GM19452 (cell line): ENCODE data around the gene FSD1L.

ENCODE experiments used
- ATAC-seq: cut with Tn5 transposase; IDR thresholded peaks from one replicate; pipeline ENCODE4 v1.9.1; 2021; ENCODE audit not compliant: unreplicated experiment

The FSD1L gene

DNA sequence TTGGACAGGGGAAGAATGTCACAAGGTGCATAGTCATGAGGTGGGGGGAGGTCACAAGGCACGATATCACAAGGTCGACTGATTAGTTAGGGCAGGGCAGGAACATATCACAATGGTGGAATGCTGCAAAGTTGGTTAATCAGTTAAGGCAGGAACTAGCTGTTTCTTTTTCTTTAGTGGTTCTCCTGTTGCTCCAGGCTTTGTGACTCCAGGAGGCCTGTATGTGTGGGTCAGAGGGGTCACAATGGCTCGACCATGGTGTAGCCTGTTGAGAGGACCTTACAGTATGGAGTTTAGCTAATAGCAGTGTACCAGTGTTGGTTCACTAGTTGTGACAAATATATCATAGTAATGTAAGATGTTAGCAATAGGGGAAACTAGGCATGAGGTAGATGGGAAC lies 12.4 kb upstream of the FSD1L start:
- no peak for ATAC-seq

DNA sequence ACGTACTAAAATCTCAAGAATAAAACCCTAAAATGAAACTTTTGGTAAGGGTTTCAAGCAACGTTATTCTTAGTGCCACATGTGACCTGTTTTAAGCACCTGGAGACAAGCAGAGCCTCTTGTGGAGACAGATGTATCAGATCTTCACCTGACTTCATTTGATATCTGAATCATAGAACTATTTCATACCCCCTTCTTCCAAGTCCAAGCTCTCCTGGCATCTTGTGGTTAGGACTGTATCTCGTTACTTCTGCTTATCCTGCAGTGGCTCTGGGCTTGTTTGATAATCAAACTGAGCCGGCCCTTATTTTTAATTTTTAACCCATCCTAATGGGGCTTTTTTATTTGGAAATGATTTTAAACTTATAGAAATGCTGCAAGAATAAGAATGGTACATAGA lies 11.1 kb upstream of the FSD1L start:
- no peak for ATAC-seq

DNA sequence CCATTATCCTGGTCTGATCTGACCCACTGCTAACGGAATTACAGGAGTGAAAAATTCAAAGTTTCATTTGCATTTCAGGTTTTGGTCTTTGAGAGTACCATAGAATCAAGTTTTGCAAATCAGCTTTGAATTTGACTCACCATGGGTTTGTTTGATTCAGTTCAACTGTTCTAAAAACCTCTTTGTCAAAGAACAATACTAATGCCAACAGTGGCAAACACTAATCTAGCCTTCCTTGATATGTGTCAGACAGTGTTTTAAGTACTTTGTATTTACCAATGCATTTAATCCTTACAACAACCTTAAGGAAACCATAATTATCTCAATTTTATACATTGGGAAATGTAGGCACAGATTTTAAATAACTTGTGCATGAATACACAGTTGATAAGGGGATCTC lies 10.1 kb upstream of the FSD1L start:
- no peak for ATAC-seq

DNA sequence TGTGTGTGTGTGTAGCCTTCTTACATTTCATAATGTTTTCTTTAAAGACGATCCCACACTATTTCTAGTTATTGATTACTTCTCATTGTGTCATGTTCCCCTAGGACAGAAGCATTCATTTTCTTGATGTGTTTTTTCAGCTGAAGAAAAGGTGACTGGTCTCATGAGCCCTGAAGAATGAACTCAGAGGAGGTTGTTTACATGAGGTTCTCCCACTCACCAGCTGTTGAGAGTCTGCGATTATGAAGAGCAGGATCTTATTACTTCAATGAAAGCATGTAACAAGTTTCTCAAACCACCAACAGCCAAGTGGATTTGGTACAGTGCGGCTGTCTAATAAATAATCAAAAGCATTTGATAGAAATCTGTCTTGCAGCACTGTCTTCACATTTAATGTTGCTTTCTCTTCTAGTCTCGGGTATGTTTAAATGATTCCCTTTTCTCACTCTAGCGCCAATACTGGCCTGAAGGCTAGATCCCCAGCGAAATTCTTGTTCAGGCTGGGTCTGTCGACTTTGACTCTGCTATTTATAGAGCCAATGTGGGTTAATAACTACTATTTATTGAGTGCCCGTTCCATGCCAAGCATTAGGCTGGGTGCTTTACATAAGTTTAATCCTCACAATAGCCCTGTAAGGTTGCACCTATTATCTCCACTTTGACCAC lies 9.6 kb upstream of the FSD1L start:
- no peak for ATAC-seq

DNA sequence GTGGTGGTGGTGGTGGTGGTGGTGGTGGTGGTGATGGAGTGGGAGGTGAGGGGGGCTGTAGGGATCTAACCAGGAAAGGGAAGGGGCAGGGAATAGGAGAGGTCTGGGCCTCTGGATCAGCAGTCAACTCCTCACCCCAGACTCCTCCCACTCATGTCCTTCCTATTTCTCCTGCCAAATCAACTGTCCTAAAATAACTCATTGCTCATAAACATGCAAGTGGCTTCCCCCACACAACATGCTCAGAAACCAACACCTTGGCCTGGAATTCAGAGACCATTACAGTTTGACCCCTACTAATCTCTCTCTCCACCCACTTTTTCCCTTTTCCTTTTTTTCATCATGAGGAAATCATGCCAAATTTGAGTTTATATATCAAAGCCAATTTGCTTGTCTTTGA lies 8.4 kb upstream of the FSD1L start:
- ATAC-seq, result no peak

DNA sequence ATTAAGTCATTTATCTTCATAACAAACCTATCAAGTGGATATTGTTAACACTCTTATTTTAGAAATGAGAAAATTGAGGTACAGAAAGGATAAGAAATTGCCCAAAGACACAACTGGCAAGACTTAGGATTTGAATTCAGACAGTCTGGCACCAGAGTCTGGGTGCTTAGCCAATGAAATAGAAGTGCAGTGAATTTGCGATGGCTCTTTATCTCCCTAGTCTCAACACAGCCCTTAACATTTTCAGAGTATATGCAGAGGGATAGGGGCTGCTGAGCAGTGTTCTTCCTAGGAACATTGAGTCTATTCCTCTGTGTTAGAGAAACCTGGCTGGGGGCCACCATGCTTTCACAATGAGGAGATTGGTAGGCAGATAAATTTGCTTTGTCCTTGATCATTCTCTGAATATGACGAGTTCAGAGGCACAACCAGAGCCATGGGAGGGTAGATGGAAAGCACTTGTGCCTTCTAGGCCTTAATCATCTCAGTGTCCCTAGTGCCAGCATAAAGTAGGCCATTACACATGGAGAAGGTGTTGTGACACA lies 6.1 kb upstream of the FSD1L start:
- ATAC-seq, result no peak

DNA sequence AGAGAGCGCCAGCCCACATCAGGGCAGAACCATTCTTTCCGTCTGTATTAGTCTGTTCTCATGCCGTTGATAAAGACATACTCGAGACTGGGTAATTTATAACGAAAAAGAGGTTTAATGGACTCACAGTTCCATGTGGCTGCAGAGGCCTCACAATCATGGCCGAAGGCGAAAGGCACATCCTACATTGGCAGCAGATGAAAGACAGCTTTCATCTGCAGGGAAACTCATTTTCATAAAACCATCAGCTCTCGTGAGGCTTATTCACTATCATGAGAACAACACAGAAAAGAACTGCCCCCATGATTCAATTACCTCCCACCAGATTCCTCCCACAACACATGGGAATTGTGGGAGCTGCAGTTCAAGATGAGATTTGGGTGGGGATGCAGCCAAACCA lies 4.7 kb upstream of the FSD1L start:
- no peak for ATAC-seq

DNA sequence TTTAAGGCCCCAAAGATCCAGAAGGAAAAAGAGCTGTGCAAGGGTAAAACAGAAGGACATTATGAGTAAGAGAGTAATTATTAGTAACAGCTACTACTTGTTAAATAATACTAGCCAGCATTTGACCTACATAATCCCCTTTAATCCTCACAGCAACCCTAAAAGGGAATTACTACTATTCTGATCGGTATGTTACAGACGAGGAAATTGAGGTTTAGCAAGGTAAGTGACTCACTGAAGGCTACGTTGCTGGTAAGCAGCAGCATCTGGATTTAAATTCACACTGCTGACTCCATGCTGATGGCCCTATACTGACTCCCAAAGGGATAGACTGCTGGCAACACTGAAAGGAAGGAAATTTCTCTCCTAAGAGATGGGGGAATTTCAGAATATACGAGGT lies 3.7 kb upstream of the FSD1L start:
- ATAC-seq, result no peak

DNA sequence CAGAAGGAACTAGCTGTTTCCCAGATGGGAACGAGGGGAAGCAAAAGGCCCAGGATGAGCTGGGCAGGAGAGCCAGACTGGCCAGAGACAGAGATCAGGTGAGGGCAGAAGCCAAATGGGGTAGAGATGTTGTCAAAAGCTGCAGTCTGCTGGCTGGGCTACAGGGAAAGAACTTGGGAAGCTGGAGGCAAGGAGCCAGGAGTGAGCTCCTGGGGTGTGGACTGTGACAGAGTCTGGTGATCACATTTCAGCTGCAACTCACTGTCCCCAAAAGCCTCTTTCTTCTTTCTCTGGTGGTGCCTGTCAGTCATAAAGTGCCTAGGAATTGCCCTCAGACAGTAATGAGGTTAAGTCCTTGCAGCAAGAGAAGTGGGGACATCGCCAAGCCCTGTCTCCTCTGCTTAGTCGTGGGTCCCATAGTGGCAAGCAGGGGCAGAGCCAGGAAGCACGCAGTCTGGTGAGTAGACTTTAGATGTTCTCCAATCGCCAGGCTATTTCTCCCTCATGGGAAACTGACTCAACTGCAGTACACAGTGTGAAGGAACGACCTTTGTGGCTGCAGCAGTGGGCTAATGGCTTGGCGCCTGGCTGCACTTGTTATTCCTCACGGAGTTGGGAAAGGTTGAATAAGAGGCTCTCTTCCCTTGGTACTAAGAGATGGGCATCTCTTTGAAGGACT lies 2.5 kb upstream of the FSD1L start:
- no peak for ATAC-seq

DNA sequence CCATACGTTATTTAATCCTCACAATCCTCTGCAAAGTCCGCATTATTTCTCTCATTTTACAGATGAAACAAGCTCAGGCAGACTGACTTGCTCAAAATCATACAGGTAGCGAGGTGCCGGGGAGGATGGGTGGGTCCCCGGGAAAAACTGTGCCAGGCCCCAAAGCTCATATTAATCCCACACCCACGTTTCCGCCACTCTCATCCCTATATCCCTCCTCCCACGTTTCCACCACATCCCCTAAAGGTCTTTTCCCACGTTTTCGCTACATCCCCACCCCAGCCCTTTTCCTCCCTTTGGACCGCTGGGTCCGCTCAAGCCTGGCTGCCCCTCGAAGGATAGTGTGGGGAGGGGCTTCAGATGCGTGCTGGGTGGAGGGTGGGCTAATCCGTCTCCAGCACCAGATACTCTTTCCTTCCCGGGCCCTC lies 434 bp upstream of the FSD1L start:
- no peak for ATAC-seq

DNA sequence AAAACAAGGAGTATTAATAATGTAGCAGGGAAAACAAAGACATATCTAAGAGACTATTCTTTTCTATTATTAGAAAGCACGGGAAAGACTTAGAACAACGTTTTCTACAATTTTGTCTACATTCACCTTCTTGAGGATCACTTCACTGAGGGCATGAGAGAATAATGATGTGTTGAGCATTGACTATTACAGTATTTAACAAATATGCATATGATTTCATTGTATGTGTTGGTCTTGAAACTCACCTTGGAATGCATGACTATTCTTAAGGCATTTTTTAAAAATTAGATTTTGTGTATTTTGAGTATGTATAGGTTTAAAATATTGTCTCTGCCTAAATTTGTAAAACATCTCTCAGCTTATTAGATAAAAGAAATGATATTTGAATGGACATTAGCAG lies 1.2 kb downstream of the FSD1L start:
- no peak for ATAC-seq

DNA sequence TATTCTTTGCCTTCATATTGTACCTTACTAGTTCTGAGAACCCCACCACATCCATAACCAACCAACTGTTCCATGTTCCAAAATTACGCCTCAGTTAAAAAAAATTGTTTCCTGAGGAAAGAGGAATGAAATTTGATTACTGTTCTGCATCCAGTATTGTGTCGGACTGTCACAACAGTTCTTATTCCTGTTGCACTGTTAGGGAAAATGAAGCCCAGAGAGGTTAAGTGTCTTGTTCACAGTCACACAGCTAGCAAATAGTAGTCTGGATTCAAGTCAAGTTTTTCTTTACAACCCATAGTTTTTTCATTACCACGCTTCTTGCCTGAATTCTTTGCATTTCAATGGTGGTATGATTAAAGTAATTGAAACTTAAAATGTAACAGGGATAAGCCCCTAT lies 4.4 kb downstream of the FSD1L start:
- no peak for ATAC-seq

DNA sequence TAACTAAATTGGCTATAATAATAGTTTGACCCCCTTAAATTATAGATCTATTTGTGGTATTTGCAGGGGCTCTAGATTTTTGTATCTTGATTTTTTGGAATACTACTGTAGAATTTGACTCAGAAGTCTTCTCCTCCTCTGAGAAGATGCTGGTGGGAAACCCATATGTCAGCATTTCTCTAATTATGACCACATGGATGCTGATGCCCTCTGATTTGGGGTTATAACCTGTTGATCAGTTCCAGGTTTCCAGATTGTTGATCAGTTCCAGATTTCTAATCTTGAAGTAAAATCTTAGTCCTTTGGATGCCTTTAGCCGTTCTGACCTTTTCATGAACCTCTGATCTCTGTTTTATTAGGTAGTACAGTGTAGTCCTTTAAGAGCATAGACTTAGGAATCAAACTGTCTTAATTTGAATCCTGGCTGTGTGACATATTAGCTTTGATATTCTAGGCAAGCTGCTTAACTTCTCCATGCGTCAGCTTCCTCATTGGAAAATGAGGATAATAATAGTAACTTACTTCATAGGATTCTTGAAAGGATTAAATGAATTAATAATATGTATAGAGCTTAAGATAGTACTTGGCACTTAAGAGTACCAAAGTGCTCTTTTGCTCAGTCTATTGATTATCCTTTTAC lies 8.1 kb downstream of the FSD1L start:
- ATAC-seq, result no peak

DNA sequence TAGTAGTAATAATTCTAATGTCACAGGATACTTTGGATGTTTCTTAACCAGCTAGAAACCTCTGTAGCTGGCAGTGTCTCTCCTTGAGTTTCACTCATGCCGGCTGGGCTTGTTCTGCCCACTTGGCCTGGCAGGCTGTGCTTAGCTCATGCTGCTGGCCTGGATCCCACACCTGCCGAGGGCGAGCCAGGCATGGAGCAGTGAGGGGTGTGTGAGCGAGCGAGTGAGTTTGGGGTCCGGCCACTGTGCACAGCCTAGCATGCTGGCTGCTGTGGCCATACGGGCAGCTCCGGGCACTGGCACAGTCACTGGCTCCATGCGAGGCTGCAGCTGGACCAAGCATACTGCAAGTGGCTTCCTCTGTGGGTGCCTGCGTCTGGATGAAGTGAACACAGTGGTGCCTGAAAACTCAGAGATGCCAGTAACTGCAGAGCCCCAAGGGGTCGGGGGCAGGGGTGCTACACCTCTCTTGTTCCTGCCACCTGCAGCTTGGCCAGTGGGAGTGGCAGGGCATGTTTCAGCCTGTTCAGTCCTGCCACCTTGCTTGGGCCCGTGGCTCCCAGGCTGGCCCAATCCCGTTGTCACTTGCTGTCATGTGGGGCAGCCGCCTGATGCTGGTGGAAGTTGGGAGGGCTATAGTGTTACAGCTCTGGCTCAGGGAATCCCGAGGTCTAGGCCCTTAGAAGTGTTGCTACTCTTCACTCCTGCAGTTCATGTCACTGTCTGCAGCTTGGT lies 9.9 kb downstream of the FSD1L start:
- no peak for ATAC-seq

DNA sequence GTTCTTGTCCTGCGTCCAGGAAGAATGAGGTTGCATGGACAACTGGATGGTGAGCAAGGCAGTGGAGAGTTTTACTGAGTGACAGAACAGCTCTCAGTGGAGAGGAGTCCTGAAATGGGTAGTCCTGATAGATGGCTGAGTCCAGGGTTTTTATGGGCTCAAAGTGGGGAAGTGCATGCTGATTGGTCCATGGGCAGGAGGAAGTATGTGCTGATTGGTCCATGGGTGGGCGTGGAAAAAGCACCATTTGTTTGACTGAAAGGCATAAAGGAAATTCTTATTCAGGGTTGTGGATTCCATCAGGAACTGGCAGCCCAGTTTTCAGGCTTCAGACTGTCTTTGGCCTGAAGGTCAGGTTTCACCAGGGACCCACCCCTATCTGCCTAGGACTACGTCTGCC lies 10.6 kb downstream of the FSD1L start:
- no peak for ATAC-seq

DNA sequence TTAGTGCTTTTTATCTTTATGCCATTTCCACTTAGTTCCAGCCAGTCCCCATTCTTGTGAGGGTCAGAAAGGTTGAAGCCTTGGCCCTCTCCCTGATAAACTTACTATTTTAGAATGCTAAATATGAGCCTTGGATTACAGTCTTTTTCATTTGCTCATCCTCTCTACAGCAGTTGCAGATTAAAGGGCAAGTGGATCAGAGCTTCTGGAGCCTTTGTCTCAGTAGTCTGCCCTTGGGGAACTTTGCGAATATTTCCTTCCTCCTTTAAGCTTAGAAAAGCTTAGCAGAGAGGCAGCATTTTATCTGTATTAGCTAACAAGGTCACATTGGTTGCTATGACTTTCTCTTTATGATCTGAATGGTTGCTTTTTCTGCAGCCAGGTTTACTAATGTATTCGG lies 11.5 kb downstream of the FSD1L start:
- no peak for ATAC-seq

DNA sequence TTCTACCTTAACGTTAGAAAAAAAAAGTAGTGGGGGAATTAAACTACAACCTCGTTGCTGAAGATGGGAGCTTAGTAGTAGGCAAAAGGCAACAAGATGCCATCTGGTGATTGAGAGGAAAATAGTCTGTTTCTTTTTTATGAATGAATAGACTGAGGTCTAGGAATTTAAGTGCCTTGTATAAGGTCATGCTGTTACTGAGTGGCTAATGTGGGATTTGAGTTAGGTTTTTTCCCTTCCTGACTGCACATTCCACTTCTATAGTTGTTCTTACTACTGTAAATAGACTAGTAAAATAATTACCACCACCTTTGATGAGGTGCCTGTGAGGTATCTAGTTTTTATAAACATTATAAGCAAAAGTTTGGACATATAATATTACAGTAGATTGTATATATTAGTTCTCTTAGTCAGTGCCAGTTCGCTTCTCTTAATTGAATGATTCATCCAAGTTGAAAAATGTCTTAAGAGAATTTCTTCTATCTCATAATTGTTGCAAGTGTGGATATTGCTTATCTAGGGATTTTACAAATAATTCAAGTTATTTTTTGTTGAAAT lies 19.1 kb downstream of the FSD1L start:
- ATAC-seq, result no peak

DNA sequence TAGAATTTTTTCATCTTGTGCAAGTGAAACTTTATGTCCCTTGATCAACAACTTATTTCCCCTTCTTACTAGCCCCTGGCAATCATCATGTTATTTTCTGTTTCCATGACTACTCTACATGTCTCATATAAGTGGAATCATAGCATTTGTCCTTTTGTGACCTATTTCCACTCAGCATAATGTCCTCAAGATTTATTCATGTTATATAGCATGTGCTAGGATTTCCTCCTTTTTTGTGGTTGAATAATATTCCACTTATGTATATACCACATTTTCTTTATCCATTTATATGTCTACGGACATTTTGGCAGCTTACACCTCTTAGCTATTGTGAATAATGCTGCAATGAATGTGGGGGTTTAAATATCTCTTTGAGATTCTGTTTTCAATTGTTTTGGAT lies 21.0 kb downstream of the FSD1L start:
- no peak for ATAC-seq

DNA sequence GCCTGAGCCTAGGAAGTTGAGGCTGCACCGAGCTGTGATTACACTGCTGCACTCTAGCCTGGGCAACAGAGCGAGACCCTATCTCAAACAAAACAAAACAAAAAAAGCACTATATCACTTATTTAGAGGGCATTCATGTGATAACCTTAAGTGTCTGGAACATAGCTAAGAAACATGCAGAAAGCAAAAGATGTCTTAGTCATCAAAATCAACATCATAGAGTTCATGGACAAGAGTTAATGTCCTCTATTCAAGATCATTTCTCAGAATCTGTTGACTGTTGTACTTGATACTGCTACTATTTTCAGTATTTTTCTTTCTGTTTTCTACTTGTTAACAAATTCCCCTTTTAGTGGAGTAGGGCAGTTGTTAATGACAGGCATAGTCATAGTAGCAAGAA lies 25.4 kb downstream of the FSD1L start:
- ATAC-seq, result no peak

DNA sequence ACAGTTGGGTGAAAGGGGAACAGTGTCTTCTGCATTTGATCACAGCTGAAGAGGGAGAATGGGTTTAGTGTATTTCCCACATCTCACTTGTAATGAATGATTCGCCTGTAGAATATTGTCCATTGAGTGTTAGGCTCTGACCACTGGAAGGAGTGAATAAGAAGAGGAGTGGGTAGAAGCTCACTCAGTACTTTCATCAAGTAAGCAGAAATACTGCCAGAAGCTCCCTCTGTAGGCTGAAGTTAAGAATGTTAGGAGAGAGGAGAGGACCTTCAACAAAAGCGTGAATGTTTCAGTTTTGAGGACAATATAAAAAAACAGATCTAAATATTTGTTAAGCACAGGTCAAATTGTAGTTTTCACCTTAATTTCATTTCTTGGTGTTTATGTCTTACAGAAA lies 27.5 kb downstream of the FSD1L start:
- no peak for ATAC-seq

DNA sequence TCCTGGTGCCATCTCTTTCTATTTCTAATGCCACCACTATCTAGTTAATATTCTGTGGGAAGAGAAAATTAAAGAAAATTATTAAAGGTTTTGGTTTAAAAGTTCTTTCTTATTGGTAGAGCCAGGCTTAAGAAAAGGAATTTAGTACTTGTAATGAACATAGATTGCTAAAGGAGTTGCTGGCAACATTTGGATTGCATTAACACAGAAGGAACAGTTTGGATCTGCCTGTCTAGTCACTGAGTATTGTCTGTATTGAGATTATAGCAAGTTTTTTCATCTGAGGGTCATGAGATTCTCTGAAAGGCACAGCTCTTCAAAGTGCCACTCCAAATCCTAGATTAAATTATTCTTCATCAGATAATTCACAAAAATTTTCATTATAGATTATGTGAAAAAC lies 32.0 kb downstream of the FSD1L start:
- ATAC-seq, result no peak
